Measurements from ENCODE around the gene SERTAD3.

Gene SERTAD3

GRCh38 chr19:40453151-40453735 lies 9.1 kb upstream of the SERTAD3 start:
- DNase-seq = no peak
- Histone ChIP-seq H3K27ac (no peak overlapping the region), H3K36me3 (peaks cover 22 to 83% (median 40%) of the 10 kb centered on the region in 3 donors), H3K4me1 (no peaks in the 10 kb centered on the region), H3K9me3 (no peaks in the 10 kb centered on the region), H3K4me3 (no peak overlapping the region), H3K27me3 (no peaks in the 10 kb centered on the region)
- TF ChIP-seq CTCF (IDR thresholded peaks at IDR 0.05) = no peak
- intact Hi-C loops (cut with DNase I; ENCODE audit: low total_unique reads) = no loop called here

DNA sequence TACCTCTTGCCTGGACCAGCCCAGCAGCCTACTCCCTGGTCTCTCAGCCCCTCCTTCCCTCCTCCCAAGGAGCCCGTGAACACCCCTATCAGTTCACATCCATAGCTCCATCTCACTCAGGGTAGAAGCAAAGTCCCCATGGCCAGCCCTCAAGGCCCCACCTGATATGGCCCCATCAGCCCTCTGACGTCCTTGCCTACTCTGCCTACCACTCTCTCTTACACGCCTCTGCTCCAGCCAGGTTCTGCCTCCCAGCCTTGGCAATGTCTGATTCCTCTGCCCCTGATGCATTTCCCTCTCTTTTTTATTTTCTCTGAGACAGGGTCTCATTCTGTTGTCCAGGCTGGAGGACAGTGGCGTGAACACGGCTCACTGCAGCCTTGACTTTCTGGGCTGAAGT lies 7.9 kb upstream of the SERTAD3 start:
- Histone ChIP-seq H3K27me3 (no peaks in the 10 kb centered on the region), H3K4me1 (no peaks in the 10 kb centered on the region), H3K4me3 (no peak overlapping the region), H3K9me3 (no peaks in the 10 kb centered on the region), H3K27ac (no peak overlapping the region), H3K36me3 (peaks cover 22 to 83% (median 40%) of the 10 kb centered on the region in 3 donors)
- TF ChIP-seq CTCF (IDR thresholded peaks at IDR 0.05) = no peak
- no peak for DNase-seq
- intact Hi-C loops (cut with DNase I; ENCODE audit: low total_unique reads) = no loop called here

DNA sequence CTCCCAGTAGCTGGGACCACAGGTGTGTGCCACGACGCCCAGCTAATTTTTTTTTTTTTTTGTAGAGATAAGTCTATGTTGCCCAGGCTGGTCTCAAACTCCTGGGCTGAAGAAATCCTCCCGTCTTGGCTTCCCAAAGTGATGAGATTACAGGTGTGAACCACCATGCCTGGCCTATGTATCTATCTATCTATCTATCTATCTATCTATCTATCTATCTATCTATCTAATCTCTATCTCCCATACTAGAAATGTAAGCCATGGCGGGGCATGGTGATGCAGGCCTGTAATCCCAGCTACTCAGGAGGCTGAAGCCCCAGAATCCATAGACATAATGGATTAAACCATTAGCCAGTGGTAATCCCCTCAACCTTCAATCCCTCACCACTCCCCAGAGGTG lies 6.5 kb upstream of the SERTAD3 start:
- Histone ChIP-seq H3K4me1 (peaks cover 0 to 2% (median 0%) of the 10 kb centered on the region in 4 donors), H3K36me3 (peaks cover 22 to 81% (median 41%) of the 10 kb centered on the region in 3 donors), H3K27me3 (no peaks in the 10 kb centered on the region), H3K9me3 (no peaks in the 10 kb centered on the region), H3K4me3 (no peak overlapping the region), H3K27ac (no peak overlapping the region)
- DNase-seq = no peak
- intact Hi-C loops (cut with DNase I; ENCODE audit: low total_unique reads) = no loop called here
- no peak for TF ChIP-seq CTCF (IDR thresholded peaks at IDR 0.05)

DNA sequence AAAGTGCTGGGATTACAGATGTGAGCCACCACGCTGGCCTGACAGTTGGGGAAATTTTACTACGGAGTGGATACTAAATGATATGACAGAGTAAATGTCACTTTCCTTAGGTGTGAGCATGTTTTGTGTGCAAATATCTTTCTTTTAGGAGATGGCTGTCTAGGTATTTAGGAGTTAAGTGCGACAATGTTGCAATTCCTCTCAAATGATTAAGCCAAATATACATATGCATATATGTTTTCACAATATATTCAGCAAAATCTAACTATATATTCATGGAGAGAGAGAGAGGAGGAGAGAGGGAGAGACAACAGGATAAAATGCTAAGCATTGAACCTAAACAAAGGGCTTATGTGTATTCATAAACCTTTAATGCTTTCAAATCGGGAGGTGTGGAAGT lies 5.4 kb upstream of the SERTAD3 start:
- DNase-seq = no peak

DNA sequence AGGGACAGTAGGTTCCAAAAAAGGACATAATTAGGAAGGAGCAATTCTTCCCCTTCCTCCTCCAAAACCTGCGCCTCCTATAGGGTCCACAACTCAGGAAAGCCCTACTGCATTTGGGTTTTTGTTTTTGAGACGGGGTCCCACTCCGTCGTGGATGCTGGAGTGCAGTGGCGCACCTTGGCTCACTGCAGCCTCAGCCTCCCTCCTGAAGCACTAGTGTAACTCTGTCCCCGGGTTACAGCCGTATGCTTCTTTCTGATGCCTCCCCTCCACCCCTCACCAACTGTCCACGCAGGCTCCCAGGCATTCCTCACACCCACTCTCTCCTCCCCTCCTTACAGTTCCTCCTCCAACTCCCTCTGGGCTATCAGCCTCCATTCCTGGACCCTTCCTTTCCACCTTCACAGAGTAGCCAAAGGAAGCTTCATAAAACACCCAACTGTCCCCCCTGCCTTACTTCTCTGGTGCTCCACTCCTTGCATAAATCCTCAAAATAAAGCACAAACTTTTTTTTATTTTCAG lies 2.2 kb upstream of the SERTAD3 start:
- TF ChIP-seq CTCF (IDR thresholded peaks at IDR 0.05) = no peak
- Histone ChIP-seq H3K4me1 (peaks cover 0 to 20% (median 17%) of the 10 kb centered on the region in 4 donors), H3K9me3 (no peaks in the 10 kb centered on the region), H3K4me3 (no peak overlapping the region), H3K27me3 (no peaks in the 10 kb centered on the region), H3K36me3 (peaks cover 27 to 62% (median 40%) of the 10 kb centered on the region in 3 donors), H3K27ac (no peak overlapping the region)
- no peak for DNase-seq
- intact Hi-C loops (cut with DNase I; ENCODE audit: low total_unique reads) = loop anchor here (2.0 to 10.0 kb wide), 2 partner anchors 28 to 142 kb away; no protein-coding TSS in a partner anchor

More for the DNA sequence above, 5.4 kb upstream of the SERTAD3 start:
- H3K27ac ChIP-seq = no peak overlapping the region
- TF ChIP-seq CTCF (IDR thresholded peaks at IDR 0.05) = no peak
- no peak overlapping the region for H3K4me3 ChIP-seq
- no peaks in the 10 kb centered on the region for H3K27me3 ChIP-seq
- no peaks in the 10 kb centered on the region for H3K9me3 ChIP-seq
- intact Hi-C loops (cut with DNase I; ENCODE audit: low total_unique reads) = loop anchor here (10.0 kb wide), 1 partner anchor 145 kb away; no protein-coding TSS in a partner anchor
- peaks cover 0 to 5% (median 2%) of the 10 kb centered on the region in 4 donors for H3K4me1 ChIP-seq
- peaks cover 18 to 69% (median 33%) of the 10 kb centered on the region in 3 donors for H3K36me3 ChIP-seq

Measured in tibial artery (tissue), 4 donors.